Fibroblast of lung (primary cell): ENCODE data around the gene INTS11. TPM values are rescaled to one million over a fixed set of nuclear protein-coding genes. Genes with fewer than 3 reads are reported as not detected.

Source experiments
- DNase-seq, 2 donors: peaks; one replicate each; pipeline versions ENCODE4 v3.0.0 to v3.0.0-alpha.2; 2010; ENCODE audit warnings: low read depth in 2 of 2
- H2AFZ ChIP-seq: 2 replicates; pipeline ENCODE4 v1.5.1; 2012; ENCODE audit warnings: low read length, control low read depth, inconsistent platforms
- H3K27ac ChIP-seq: 2 replicates; pipeline ENCODE4 v1.5.1; 2011; ENCODE audit warnings: low read length, control low read depth; ENCODE audit not compliant: insufficient read depth
- H3K27me3 ChIP-seq: 2 replicates; pipeline ENCODE4 v1.5.1; 2011; ENCODE audit warnings: mild to moderate bottlenecking, low read length; ENCODE audit not compliant: control insufficient read depth, insufficient read depth
- H3K36me3 ChIP-seq: 2 replicates; pipeline ENCODE4 v1.5.1; 2011; ENCODE audit warnings: low read length; ENCODE audit not compliant: control insufficient read depth, insufficient read depth
- H3K4me1 ChIP-seq: 2 replicates; pipeline ENCODE4 v1.5.1; 2011; ENCODE audit warnings: low read length; ENCODE audit not compliant: control insufficient read depth, insufficient read depth; ENCODE audit errors: extremely low read depth
- H3K4me2 ChIP-seq: 2 replicates; pipeline ENCODE4 v1.5.1; 2011; ENCODE audit warnings: low read length, control low read depth; ENCODE audit not compliant: insufficient read depth; ENCODE audit errors: extremely low read depth
- H3K4me3 ChIP-seq, 4 experiments: fragments of 200-600 bp in 1 of 4; sonication (generic) in 1 of 4; replicated peaks in 1 of 4; 2 replicates each; pipeline ENCODE4 v1.5.1; 2011 to 2016; ENCODE audit warnings: low read length in 4 of 4, low read depth in 3 of 4, mild to moderate bottlenecking in 3 of 4, control low read depth in 2 of 4, inconsistent platforms in 1 of 4, mixed read lengths in 1 of 4; ENCODE audit not compliant: insufficient read depth in 1 of 4; ENCODE audit errors: control extremely low read depth in 1 of 4
- H3K79me2 ChIP-seq: 2 replicates; pipeline ENCODE4 v1.5.1; 2012; ENCODE audit warnings: mild to moderate bottlenecking, low read length, inconsistent platforms; ENCODE audit not compliant: control insufficient read depth, insufficient read depth
- H3K9ac ChIP-seq: 2 replicates; pipeline ENCODE4 v1.5.1; 2011; ENCODE audit warnings: mild to moderate bottlenecking, low read length, control low read depth; ENCODE audit not compliant: insufficient read depth
- H3K9me3 ChIP-seq: 2 replicates; pipeline ENCODE4 v1.5.1; 2012; ENCODE audit warnings: low read depth, low read length; ENCODE audit not compliant: control insufficient read depth, insufficient read depth
- H4K20me1 ChIP-seq: 2 replicates; pipeline ENCODE4 v1.5.1; 2011; ENCODE audit warnings: low read length; ENCODE audit not compliant: control insufficient read depth, insufficient read depth; ENCODE audit errors: extremely low read depth
- EZH2 ChIP-seq: IDR thresholded peaks from 2 replicates; pipeline ENCODE4 v1.5.1; 2012; ENCODE audit warnings: low read length, control low read depth, mild to moderate bottlenecking; ENCODE audit errors: missing control alignments
- polyA plus RNA-seq, 2 donors: library from polyadenylated mRNA; depleted of rRNA in 1 of 2; stranded (reverse) in 1 of 2; unstranded in 1 of 2; fragments of >200 nt; gene quantifications; 2 replicates each; pipeline ENCODE4 v1.2.1, GENCODE V29; 2011 to 2012; ENCODE audit warnings: missing spikeins in 1 of 2
- total RNA-seq: library from RNA; depleted of rRNA; stranded (reverse); fragments of >200 nt; gene quantifications from 2 replicates; pipeline ENCODE4 v1.2.1, GENCODE V29; 2014
- TF ChIP-seq, protein P1 (sequence below), 2 donors: IDR thresholded peaks in 1 of 2; conservative IDR thresholded peaks in 1 of 2; 1 replicate in 1 of 2; 2 replicates in 1 of 2; pipeline ENCODE4 v1.5.1; 2011 to 2012; ENCODE audit warnings: low read length in 2 of 2, control low read depth in 1 of 2, inconsistent platforms in 1 of 2, low read depth in 1 of 2, mild to moderate bottlenecking in 1 of 2

INTS11 gene
- total and polyA plus RNA-seq, 2 donors (not counting 1 experiment from before 2014, with no cell fraction given): 44.1 to 69.2 TPM

DNA sequence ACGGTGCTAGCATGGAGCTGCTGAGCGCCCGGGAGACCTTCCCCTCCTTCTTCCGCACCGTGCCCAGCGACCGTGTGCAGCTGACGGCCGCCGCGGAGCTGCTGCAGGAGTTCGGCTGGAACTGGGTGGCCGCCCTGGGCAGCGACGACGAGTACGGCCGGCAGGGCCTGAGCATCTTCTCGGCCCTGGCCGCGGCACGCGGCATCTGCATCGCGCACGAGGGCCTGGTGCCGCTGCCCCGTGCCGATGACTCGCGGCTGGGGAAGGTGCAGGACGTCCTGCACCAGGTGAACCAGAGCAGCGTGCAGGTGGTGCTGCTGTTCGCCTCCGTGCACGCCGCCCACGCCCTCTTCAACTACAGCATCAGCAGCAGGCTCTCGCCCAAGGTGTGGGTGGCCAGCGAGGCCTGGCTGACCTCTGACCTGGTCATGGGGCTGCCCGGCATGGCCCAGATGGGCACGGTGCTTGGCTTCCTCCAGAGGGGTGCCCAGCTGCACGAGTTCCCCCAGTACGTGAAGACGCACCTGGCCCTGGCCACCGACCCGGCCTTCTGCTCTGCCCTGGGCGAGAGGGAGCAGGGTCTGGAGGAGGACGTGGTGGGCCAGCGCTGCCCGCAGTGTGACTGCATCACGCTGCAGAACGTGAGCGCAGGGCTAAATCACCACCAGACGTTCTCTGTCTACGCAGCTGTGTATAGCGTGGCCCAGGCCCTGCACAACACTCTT, 7.7 kb upstream of the INTS11 start:
- H3K79me2 ChIP-seq: no peaks in the 10 kb centered on the region
- H3K9me3 ChIP-seq: no peaks in the 10 kb centered on the region
- DNase-seq: no peak
- H3K4me3 ChIP-seq: no peak overlapping the region
- H3K4me2 ChIP-seq: no peak overlapping the region
- no peak overlapping the region for H3K27ac ChIP-seq
- H3K9ac ChIP-seq: no peak overlapping the region
- H3K27me3 ChIP-seq: no peaks in the 10 kb centered on the region
- peaks cover 14% of the 10 kb centered on the region for H3K36me3 ChIP-seq
- TF ChIP-seq, protein P1, sequence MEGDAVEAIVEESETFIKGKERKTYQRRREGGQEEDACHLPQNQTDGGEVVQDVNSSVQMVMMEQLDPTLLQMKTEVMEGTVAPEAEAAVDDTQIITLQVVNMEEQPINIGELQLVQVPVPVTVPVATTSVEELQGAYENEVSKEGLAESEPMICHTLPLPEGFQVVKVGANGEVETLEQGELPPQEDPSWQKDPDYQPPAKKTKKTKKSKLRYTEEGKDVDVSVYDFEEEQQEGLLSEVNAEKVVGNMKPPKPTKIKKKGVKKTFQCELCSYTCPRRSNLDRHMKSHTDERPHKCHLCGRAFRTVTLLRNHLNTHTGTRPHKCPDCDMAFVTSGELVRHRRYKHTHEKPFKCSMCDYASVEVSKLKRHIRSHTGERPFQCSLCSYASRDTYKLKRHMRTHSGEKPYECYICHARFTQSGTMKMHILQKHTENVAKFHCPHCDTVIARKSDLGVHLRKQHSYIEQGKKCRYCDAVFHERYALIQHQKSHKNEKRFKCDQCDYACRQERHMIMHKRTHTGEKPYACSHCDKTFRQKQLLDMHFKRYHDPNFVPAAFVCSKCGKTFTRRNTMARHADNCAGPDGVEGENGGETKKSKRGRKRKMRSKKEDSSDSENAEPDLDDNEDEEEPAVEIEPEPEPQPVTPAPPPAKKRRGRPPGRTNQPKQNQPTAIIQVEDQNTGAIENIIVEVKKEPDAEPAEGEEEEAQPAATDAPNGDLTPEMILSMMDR (conservative IDR thresholded peaks at IDR 0.05 in 1 of 2, IDR thresholded peaks at IDR 0.05 in 1 of 2; ENCODE audit: low read depth in 1 of 2, low read length in 2 of 2): no peak
- TF ChIP-seq EZH2: no peak
- H2AFZ ChIP-seq: no peak overlapping the region
- H4K20me1 ChIP-seq: no peaks in the 10 kb centered on the region
- no peaks in the 10 kb centered on the region for H3K4me1 ChIP-seq

- Histone ChIP-seq H2AFZ (no peak within 1 kb of the TSS), H3K4me3 (no peak within 1 kb of the TSS), H3K27me3 (no peaks in the 10 kb centered on the region), H3K4me1 (no peaks in the 10 kb centered on the region), H3K36me3 (peaks cover 11% of the 10 kb centered on the region), H3K9ac (no peak within 1 kb of the TSS), H3K27ac (no peak within 1 kb of the TSS), H3K79me2 (no peaks in the 10 kb centered on the region), H3K4me2 (no peak within 1 kb of the TSS), H4K20me1 (no peaks in the 10 kb centered on the region), H3K9me3 (no peaks in the 10 kb centered on the region)
- TF ChIP-seq EZH2: no peak
- TF ChIP-seq, protein P1 (conservative IDR thresholded peaks at IDR 0.05 in 1 of 2, IDR thresholded peaks at IDR 0.05 in 1 of 2; ENCODE audit: low read depth in 1 of 2, low read length in 2 of 2): no peak
- no peak for DNase-seq
Measured at GRCh38 chr1:1331068-1331965, 6.9 kb upstream of the INTS11 start, which contains the start of gene TAS1R3. TSS of gene TAS1R3 (plus strand) at chr1:1331280. CDS start at chr1:1331346, 66 bp downstream.

DNA sequence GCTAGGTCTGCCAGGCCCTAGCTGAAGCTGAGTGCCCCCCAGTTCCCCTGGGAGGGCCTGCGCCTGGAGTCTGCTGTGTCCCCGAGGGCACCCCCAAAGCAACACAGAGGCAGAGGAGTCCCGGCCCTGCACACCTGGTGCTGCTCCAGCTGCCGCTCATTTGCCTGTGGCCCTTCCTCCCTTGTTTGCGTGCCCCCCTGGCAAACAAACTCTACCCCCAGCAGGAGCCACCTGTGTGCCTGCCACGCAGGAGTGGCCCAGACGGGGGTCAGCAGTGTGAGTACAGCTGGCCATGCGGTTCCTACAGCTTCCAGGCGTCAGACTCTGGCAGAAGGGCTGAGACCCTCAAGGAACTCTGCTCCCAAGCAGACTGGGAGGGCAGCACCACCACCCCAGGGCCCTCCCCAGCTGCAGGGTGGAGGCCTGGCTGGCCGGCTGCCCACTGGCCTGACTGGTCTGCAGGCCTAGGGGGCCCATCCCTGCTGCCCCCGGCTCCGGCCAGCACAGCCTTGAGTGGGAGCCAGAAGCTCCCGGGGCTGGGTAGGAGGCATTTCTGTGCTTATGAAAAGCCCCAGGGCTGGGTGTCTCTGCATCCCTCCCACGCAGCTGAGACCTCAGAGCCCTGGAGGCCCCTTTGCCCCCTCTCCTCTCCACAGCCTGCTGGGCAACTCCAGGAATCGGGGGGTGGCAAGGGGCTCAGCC, 6.1 kb upstream of the INTS11 start:
- no peak overlapping the region for H2AFZ ChIP-seq
- no peak overlapping the region for H3K9ac ChIP-seq
- no peaks in the 10 kb centered on the region for H3K9me3 ChIP-seq
- DNase-seq: no peak
- no peaks in the 10 kb centered on the region for H3K27me3 ChIP-seq
- no peak for TF ChIP-seq EZH2
- TF ChIP-seq, protein P1 (conservative IDR thresholded peaks at IDR 0.05 in 1 of 2, IDR thresholded peaks at IDR 0.05 in 1 of 2; ENCODE audit: low read depth in 1 of 2, low read length in 2 of 2): no peak
- no peak overlapping the region for H3K4me2 ChIP-seq
- no peak overlapping the region for H3K4me3 ChIP-seq
- H3K36me3 ChIP-seq: peaks cover 11% of the 10 kb centered on the region
- no peaks in the 10 kb centered on the region for H4K20me1 ChIP-seq
- peaks cover 3% of the 10 kb centered on the region for H3K4me1 ChIP-seq
- H3K27ac ChIP-seq: no peak overlapping the region
- H3K79me2 ChIP-seq: peaks cover 6% of the 10 kb centered on the region
